22Rv1 (cell line): ENCODE results near the gene TMEM182.

Source experiments
- ZFX ChIP-seq: fragments of 450-650 bp; IDR thresholded peaks from 2 replicates; pipeline ENCODE4 v1.6.1; 2017; ENCODE audit warnings: antibody characterized with exemption, borderline replicate concordance
- TF ChIP-seq, protein P1 (sequence below): fragments of 450-650 bp; IDR thresholded peaks from 2 replicates; pipeline ENCODE4 v1.5.1; 2017; ENCODE audit warnings: mild to moderate bottlenecking

DNA sequence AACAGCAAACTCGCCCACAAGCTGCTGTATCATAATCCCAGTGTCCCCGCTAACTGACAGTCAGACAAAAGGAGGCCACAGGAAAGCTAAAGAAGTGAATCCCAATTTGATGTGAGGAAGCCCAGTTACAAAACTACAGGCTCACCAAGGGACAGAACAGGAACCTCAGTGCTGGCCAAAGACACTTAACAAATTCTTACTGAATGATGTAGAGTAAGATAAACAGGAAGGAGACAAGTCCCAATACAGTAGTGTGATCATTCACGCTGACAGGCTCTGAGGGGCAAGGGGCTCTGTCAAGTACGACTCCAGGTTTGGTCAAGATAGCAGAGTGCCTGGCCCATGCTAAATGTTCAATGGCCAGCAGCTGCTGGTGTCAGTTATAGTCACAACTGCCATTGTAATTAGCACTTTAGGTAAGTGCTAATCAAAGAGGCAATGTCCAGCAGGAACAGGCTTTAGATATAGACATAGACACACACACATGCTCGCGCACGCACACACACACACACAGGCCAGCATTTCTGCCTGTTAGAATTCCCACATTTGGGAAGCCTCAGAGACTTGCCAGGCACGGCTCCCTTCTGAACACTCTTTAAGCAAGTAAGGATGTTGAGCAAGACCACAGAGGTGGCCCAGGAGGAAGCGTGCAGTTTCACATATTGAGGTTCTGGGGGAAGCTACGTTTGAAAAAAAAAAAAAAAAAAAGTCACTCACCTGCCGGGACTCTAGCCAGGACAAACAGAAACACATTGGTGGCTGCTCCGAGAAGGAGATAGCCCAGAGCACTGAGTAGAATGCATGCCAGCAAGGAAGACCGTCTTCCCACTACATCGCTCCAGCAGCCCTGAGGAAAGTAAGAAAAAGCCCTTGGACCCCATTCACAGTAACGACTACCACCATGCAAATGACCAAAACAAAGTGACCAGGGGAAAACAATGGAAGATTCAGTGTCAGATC lies 35.4 kb upstream of the TMEM182 start:
- TF ChIP-seq, protein P1, sequence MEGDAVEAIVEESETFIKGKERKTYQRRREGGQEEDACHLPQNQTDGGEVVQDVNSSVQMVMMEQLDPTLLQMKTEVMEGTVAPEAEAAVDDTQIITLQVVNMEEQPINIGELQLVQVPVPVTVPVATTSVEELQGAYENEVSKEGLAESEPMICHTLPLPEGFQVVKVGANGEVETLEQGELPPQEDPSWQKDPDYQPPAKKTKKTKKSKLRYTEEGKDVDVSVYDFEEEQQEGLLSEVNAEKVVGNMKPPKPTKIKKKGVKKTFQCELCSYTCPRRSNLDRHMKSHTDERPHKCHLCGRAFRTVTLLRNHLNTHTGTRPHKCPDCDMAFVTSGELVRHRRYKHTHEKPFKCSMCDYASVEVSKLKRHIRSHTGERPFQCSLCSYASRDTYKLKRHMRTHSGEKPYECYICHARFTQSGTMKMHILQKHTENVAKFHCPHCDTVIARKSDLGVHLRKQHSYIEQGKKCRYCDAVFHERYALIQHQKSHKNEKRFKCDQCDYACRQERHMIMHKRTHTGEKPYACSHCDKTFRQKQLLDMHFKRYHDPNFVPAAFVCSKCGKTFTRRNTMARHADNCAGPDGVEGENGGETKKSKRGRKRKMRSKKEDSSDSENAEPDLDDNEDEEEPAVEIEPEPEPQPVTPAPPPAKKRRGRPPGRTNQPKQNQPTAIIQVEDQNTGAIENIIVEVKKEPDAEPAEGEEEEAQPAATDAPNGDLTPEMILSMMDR = no peak
- TF ChIP-seq ZFX = no peak
